Parathyroid adenoma (tissue), 2 donors: ENCODE measurements around the gene LIPC.

Experiments used
- H2AFZ ChIP-seq: fragments of 300-600 bp; sonication (generic); one replicate; pipeline ENCODE4 v1.7.0; 2017; ENCODE audit warnings: antibody characterized with exemption, mild to moderate bottlenecking
- H3K27ac ChIP-seq: fragments of 300-600 bp; sonication (generic); one replicate; pipeline ENCODE4 v1.7.0; 2017
- H3K27me3 ChIP-seq: fragments of 300-600 bp; sonication (generic); one replicate; pipeline ENCODE4 v1.7.0; 2017; ENCODE audit warnings: low read length; ENCODE audit not compliant: control insufficient read depth, insufficient read depth
- H3K36me3 ChIP-seq: fragments of 300-600 bp; sonication (generic); one replicate; pipeline ENCODE4 v1.7.0; 2017; ENCODE audit warnings: low read length; ENCODE audit not compliant: control insufficient read depth, insufficient read depth
- H3K4me1 ChIP-seq: fragments of 300-600 bp; sonication (generic); one replicate; pipeline ENCODE4 v1.7.0; 2017; ENCODE audit warnings: control low read depth
- H3K4me2 ChIP-seq: fragments of 300-600 bp; sonication (generic); one replicate; pipeline ENCODE4 v1.7.0; 2017; ENCODE audit warnings: low read length
- H3K4me3 ChIP-seq: fragments of 300-600 bp; sonication (generic); one replicate; pipeline ENCODE4 v1.7.0; 2017; ENCODE audit warnings: low read depth, low read length
- H3K79me2 ChIP-seq: fragments of 300-600 bp; sonication (generic); one replicate; pipeline ENCODE4 v1.7.0; 2017; ENCODE audit warnings: control low read depth
- H3K9ac ChIP-seq: fragments of 300-600 bp; sonication (generic); one replicate; pipeline ENCODE4 v1.7.0; 2017; ENCODE audit warnings: mild to moderate bottlenecking
- H3K9me3 ChIP-seq: fragments of 300-600 bp; sonication (generic); one replicate; pipeline ENCODE4 v1.7.0; 2017; ENCODE audit warnings: low read length; ENCODE audit not compliant: control insufficient read depth
- CTCF ChIP-seq: fragments of 300-600 bp; sonication (generic); IDR thresholded peaks from one replicate; pipeline ENCODE4 v1.7.0; 2017; ENCODE audit warnings: antibody characterized with exemption, mild to moderate bottlenecking
- donor health status: primary hyperparathyroidism.

Gene LIPC

GRCh38 chr15:58387130-58387529, 44.7 kb upstream of the LIPC start:
- no peaks in the 10 kb centered on the region for H3K79me2 ChIP-seq
- H3K9ac ChIP-seq: no peak overlapping the region
- TF ChIP-seq CTCF: no peak
- H2AFZ ChIP-seq: no peak overlapping the region
- no peaks in the 10 kb centered on the region for H3K9me3 ChIP-seq
- no peaks in the 10 kb centered on the region for H3K36me3 ChIP-seq
- no peaks in the 10 kb centered on the region for H3K27me3 ChIP-seq
- H3K4me2 ChIP-seq: no peak overlapping the region
- H3K4me1 ChIP-seq: no peaks in the 10 kb centered on the region
- H3K27ac ChIP-seq: no peak overlapping the region
- no peak overlapping the region for H3K4me3 ChIP-seq

GRCh38 chr15:58388211-58388610, 43.6 kb upstream of the LIPC start:
- TF ChIP-seq CTCF: no peak
- H3K36me3 ChIP-seq: no peaks in the 10 kb centered on the region

GRCh38 chr15:58390118-58390517, 41.7 kb upstream of the LIPC start:
- no peak overlapping the region for H2AFZ ChIP-seq
- no peaks in the 10 kb centered on the region for H3K79me2 ChIP-seq
- no peaks in the 10 kb centered on the region for H3K9me3 ChIP-seq
- no peak overlapping the region for H3K9ac ChIP-seq
- no peak overlapping the region for H3K4me2 ChIP-seq
- no peak overlapping the region for H3K4me3 ChIP-seq
- no peaks in the 10 kb centered on the region for H3K27me3 ChIP-seq
- H3K36me3 ChIP-seq: no peaks in the 10 kb centered on the region
- no peaks in the 10 kb centered on the region for H3K4me1 ChIP-seq
- no peak overlapping the region for H3K27ac ChIP-seq
- TF ChIP-seq CTCF: no peak

More at GRCh38 chr15:58388211-58388610, 43.6 kb upstream of the LIPC start:
- Histone ChIP-seq H3K4me1 (no peaks in the 10 kb centered on the region), H3K79me2 (no peaks in the 10 kb centered on the region), H3K27ac (no peak overlapping the region), H3K27me3 (no peaks in the 10 kb centered on the region), H3K9ac (no peak overlapping the region), H3K4me3 (no peak overlapping the region), H3K9me3 (no peaks in the 10 kb centered on the region), H2AFZ (no peak overlapping the region), H3K4me2 (no peak overlapping the region)

- Histone ChIP-seq H3K4me3 (no peak overlapping the region), H3K79me2 (no peaks in the 10 kb centered on the region), H3K4me1 (no peaks in the 10 kb centered on the region), H3K27me3 (no peaks in the 10 kb centered on the region), H3K4me2 (no peak overlapping the region), H3K36me3 (no peaks in the 10 kb centered on the region), H2AFZ (no peak overlapping the region), H3K9ac (no peak overlapping the region), H3K9me3 (no peaks in the 10 kb centered on the region), H3K27ac (no peak overlapping the region)
- TF ChIP-seq CTCF: no peak
Measured at GRCh38 chr15:58390655-58391054, 41.1 kb upstream of the LIPC start.

GRCh38 chr15:58391088-58391487, 40.7 kb upstream of the LIPC start:
- Histone ChIP-seq H3K4me2 (no peak overlapping the region), H3K27ac (no peak overlapping the region), H3K36me3 (no peaks in the 10 kb centered on the region), H3K4me3 (no peak overlapping the region), H3K79me2 (no peaks in the 10 kb centered on the region), H3K27me3 (no peaks in the 10 kb centered on the region), H3K9me3 (no peaks in the 10 kb centered on the region), H2AFZ (no peak overlapping the region), H3K4me1 (no peaks in the 10 kb centered on the region), H3K9ac (no peak overlapping the region)
- TF ChIP-seq CTCF: no peak
